ENCODE measurements around the gene ZNFX1.
"Not testable (repeated sequence)": the region's sequence is repeated elsewhere in the genome, so short reads cannot be mapped to it uniquely, and the experiment has no call there.

ZNFX1 gene

DNA sequence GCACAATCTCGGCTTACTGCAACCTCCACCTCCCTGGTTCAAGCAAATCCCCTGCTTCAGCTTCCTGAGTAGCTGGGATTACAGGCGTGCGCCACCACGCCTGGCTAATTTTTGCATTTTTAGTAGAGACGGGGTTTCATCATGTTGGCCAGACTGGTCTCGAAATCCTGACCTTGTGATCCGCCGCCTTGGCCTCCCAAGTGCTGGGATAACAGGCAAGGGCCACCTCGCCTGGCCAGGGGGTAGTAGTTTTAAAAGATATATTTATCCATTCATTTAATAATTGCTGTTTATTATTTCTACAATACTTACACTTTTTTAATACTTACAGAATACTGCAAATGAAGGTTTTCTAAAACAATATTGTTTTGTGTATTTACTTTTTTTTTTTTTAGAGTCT is 74.1 kb downstream of the ZNFX1 start:
- no peaks in the 10 kb centered on the region for H3K27me3 ChIP-seq (ENCODE audit: insufficient read depth, low read length, poor library complexity, severe bottlenecking)
- H3K9ac ChIP-seq (ENCODE audit: low read depth, low read length, poor library complexity, severe bottlenecking) = no peak overlapping the region
- H3K79me2 ChIP-seq (ENCODE audit: insufficient read depth, low read length) = no peaks in the 10 kb centered on the region
- no peak overlapping the region for H3K4me2 ChIP-seq (ENCODE audit: low read depth, low read length, poor library complexity, severe bottlenecking)
- no peaks in the 10 kb centered on the region for H4K20me1 ChIP-seq (ENCODE audit: insufficient read depth, low read length, poor library complexity, severe bottlenecking)
- H3F3A ChIP-seq (ENCODE audit: low read depth) = no peaks in the 10 kb centered on the region
- H3K4me3 ChIP-seq (ENCODE audit: low read length, poor library complexity, severe bottlenecking) = no peak overlapping the region
- no peaks in the 10 kb centered on the region for H3K36me3 ChIP-seq (ENCODE audit: insufficient read depth, low read length)
- no peaks in the 10 kb centered on the region for H3K9me2 ChIP-seq (replicated peaks; ENCODE audit: low read depth, low read length)
- H2AFZ ChIP-seq (ENCODE audit: low read length) = no peak overlapping the region
- H3K9me3 ChIP-seq (ENCODE audit: insufficient read depth, low read depth, low read length) = no peaks in the 10 kb centered on the region
- no peak for TF ChIP-seq EZH2phosphoT487 (IDR thresholded peaks at IDR 0.05; ENCODE audit: borderline replicate concordance)
- H3K4me1 ChIP-seq (ENCODE audit: insufficient read depth, low read length, poor library complexity, severe bottlenecking) = no peaks in the 10 kb centered on the region

DNA sequence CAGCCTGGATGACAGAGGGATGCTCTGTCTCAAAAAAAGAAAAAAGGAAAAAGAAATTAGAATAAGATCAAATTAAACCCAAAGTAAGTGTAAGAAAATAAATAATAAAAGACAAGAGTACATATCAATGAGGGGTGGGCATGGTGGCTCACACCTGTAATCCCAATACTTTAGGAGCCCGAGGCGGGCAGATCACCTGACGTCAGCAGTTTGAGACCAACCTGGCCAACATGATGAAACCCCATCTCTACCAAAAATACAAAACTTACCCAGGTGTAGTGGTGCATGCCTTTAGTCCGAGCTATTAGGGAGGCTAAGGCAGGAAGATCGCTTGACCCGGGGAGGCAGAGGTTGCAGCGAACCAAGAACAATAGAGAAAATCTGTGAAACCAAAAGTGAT is 74.8 kb downstream of the ZNFX1 start:
- no peak for TF ChIP-seq EZH2phosphoT487 (IDR thresholded peaks at IDR 0.05; ENCODE audit: borderline replicate concordance)
- TF ChIP-seq, protein P1, sequence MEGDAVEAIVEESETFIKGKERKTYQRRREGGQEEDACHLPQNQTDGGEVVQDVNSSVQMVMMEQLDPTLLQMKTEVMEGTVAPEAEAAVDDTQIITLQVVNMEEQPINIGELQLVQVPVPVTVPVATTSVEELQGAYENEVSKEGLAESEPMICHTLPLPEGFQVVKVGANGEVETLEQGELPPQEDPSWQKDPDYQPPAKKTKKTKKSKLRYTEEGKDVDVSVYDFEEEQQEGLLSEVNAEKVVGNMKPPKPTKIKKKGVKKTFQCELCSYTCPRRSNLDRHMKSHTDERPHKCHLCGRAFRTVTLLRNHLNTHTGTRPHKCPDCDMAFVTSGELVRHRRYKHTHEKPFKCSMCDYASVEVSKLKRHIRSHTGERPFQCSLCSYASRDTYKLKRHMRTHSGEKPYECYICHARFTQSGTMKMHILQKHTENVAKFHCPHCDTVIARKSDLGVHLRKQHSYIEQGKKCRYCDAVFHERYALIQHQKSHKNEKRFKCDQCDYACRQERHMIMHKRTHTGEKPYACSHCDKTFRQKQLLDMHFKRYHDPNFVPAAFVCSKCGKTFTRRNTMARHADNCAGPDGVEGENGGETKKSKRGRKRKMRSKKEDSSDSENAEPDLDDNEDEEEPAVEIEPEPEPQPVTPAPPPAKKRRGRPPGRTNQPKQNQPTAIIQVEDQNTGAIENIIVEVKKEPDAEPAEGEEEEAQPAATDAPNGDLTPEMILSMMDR (conservative IDR thresholded peaks at IDR 0.05; ENCODE audit: low read length) = no peak
- H3K4me2 ChIP-seq (ENCODE audit: low read depth, low read length, poor library complexity, severe bottlenecking) = no peak overlapping the region
- H3F3A ChIP-seq (ENCODE audit: low read depth) = no peaks in the 10 kb centered on the region
- H3K79me2 ChIP-seq (ENCODE audit: insufficient read depth, low read length) = no peaks in the 10 kb centered on the region
- H3K36me3 ChIP-seq (ENCODE audit: insufficient read depth, low read length) = no peaks in the 10 kb centered on the region
- no peaks in the 10 kb centered on the region for H3K4me1 ChIP-seq (ENCODE audit: insufficient read depth, low read length, poor library complexity, severe bottlenecking)
- no peaks in the 10 kb centered on the region for H4K20me1 ChIP-seq (ENCODE audit: insufficient read depth, low read length, poor library complexity, severe bottlenecking)
- no peak overlapping the region for H2AFZ ChIP-seq (ENCODE audit: low read length)
- H3K27me3 ChIP-seq (ENCODE audit: insufficient read depth, low read length, poor library complexity, severe bottlenecking) = no peaks in the 10 kb centered on the region
- no peak overlapping the region for H3K4me3 ChIP-seq (ENCODE audit: low read length, poor library complexity, severe bottlenecking)
- H3K9ac ChIP-seq (ENCODE audit: low read depth, low read length, poor library complexity, severe bottlenecking) = no peak overlapping the region
- H3K9me3 ChIP-seq (ENCODE audit: insufficient read depth, low read depth, low read length) = no peaks in the 10 kb centered on the region
- no peaks in the 10 kb centered on the region for H3K9me2 ChIP-seq (replicated peaks; ENCODE audit: low read depth, low read length)

DNA sequence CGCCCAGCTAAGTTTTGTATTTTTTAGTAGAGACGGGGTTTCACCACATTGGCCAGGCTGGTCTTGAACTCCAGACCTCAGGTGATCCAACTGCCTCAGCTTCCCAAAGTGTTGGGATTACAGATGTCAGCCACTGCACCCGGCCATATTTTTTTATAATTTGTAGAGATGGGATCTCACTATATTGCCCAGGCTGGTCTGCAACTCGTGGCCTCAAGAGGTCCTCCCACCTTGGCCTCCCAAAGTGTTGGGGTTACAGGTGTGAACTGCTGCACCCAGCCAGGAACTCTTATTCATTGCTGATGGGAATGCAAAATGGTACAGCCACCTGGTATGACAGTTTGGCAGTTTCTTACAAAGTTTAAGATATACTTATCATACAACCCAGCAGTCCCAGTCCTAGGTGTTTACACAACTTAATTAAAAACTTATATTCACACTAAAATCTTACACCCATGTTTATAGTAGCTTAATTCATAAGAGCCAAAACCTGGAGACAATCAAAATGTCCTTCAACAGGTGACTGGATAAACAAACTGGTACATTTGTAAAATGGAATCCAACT is 78.0 kb downstream of the ZNFX1 start:
- Histone ChIP-seq H3K4me2 (ENCODE audit: low read depth, low read length, poor library complexity, severe bottlenecking) (no peak overlapping the region), H3K9ac (ENCODE audit: low read depth, low read length, poor library complexity, severe bottlenecking) (no peak overlapping the region), H3K9me2 (replicated peaks; ENCODE audit: low read depth, low read length) (no peaks in the 10 kb centered on the region), H3F3A (ENCODE audit: low read depth) (no peaks in the 10 kb centered on the region), H3K36me3 (ENCODE audit: insufficient read depth, low read length) (no peaks in the 10 kb centered on the region), H3K4me1 (ENCODE audit: insufficient read depth, low read length, poor library complexity, severe bottlenecking) (no peaks in the 10 kb centered on the region), H3K4me3 (ENCODE audit: low read length, poor library complexity, severe bottlenecking) (no peak overlapping the region), H3K27me3 (ENCODE audit: insufficient read depth, low read length, poor library complexity, severe bottlenecking) (no peaks in the 10 kb centered on the region), H3K79me2 (ENCODE audit: insufficient read depth, low read length) (no peaks in the 10 kb centered on the region), H3K9me3 (ENCODE audit: insufficient read depth, low read depth, low read length) (no peaks in the 10 kb centered on the region), H4K20me1 (ENCODE audit: insufficient read depth, low read length, poor library complexity, severe bottlenecking) (no peaks in the 10 kb centered on the region), H2AFZ (ENCODE audit: low read length) (no peak overlapping the region)
- TF ChIP-seq, protein P1 (conservative IDR thresholded peaks at IDR 0.05; ENCODE audit: low read length) = no peak
- no peak for TF ChIP-seq EZH2phosphoT487 (IDR thresholded peaks at IDR 0.05; ENCODE audit: borderline replicate concordance)

DNA sequence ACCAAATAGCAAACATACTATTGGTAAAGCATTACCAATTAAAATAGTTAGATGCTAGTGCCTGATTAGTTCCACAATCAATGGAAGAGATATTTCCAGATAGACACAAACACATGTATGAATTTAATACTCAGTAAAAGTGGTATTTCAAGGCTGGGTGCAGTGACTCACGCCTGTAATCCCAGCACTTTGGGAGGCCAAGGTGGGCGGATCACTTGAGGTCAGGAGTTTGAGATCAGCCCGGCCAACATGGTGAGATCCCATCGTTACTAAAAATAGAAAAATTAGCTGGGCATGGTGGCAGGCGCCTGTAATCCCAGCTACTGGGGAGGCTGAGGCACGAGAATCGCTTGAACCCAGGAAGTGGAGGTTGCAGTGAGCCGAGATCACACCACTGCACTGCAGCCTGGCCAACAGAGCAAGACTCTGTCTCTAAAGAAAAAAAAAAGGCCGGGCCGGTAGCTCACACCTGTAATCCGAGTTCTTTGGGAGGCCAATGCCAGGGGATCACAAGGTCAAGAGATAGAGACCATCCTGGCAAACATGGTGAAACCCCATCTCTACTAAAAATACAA is 84.8 kb downstream of the ZNFX1 start:
- not testable (repeated sequence) for H3K9me3 ChIP-seq (ENCODE audit: insufficient read depth, low read depth, low read length); H3K9me2 ChIP-seq (replicated peaks; ENCODE audit: low read depth, low read length); H3K4me1 ChIP-seq (ENCODE audit: insufficient read depth, low read length, poor library complexity, severe bottlenecking); H2AFZ ChIP-seq (ENCODE audit: low read length); H3K4me2 ChIP-seq (ENCODE audit: low read depth, low read length, poor library complexity, severe bottlenecking); H4K20me1 ChIP-seq (ENCODE audit: insufficient read depth, low read length, poor library complexity, severe bottlenecking); H3K9ac ChIP-seq (ENCODE audit: low read depth, low read length, poor library complexity, severe bottlenecking); H3K4me3 ChIP-seq (ENCODE audit: low read length, poor library complexity, severe bottlenecking); H3K36me3 ChIP-seq (ENCODE audit: insufficient read depth, low read length); H3F3A ChIP-seq (ENCODE audit: low read depth); H3K27me3 ChIP-seq (ENCODE audit: insufficient read depth, low read length, poor library complexity, severe bottlenecking); H3K79me2 ChIP-seq (ENCODE audit: insufficient read depth, low read length)

All from Loucy (cell line).